Embryonic facial prominence (tissue), 1 donor: ENCODE measurements around the gene AUNIP.
A peak's percentile ranks its signal among the peaks of the same experiment; 100 is the strongest.

Experiments
- DNase-seq: peaks from one replicate; pipeline ENCODE4 v3.0.0-alpha.2; 2016; ENCODE audit errors: extremely low spot score

AUNIP gene, protein sequence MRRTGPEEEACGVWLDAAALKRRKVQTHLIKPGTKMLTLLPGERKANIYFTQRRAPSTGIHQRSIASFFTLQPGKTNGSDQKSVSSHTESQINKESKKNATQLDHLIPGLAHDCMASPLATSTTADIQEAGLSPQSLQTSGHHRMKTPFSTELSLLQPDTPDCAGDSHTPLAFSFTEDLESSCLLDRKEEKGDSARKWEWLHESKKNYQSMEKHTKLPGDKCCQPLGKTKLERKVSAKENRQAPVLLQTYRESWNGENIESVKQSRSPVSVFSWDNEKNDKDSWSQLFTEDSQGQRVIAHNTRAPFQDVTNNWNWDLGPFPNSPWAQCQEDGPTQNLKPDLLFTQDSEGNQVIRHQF

DNA sequence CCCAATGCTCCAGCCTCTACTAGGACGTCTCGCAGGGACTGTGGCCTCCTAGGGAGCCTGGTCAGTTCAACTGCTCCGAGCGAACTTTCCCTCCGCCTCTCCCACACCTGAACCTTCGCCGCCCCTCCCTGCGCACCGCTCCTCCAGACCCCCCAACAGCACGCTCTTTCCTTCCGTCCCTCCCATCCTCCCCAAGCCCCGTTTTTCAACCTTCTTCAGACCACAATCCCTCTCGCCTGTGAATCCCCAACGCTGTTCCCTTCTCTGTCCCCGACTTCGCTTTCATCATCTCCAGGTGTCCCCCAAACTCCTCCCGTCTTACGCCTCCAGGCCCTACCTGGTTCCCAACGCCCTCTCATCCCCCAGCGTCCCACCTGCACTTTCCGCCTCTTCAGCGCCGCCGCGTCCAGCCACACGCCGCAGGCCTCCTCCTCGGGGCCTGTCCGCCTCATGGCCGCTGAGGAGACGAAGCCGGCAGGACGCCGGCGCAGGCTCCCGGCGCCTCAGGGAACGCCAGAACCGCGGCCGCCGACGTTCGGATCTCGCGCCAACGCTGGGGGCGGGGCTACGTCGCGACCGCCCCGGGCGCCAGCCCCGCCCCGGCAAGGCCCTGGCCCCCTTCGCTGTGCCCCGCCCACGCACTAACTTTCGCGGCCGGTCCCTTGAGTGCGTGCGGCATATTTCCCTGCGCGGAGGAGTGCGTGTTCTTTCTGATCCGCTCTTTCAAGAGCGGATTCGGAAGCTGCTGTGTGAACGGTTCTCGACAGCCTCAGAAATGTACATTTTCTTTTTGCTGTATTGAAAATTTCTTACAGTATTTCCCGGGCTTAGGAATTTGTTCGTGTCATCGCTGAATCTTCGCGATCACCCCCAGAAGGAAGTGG lies at the start of gene AUNIP:
Gene AUNIP (minus strand): TSS at position 552 of the 884 bp plus-strand sequence. CDS start 100 bp downstream, at position 452.
- DNase-seq, result peak; percentile 53

DNA sequence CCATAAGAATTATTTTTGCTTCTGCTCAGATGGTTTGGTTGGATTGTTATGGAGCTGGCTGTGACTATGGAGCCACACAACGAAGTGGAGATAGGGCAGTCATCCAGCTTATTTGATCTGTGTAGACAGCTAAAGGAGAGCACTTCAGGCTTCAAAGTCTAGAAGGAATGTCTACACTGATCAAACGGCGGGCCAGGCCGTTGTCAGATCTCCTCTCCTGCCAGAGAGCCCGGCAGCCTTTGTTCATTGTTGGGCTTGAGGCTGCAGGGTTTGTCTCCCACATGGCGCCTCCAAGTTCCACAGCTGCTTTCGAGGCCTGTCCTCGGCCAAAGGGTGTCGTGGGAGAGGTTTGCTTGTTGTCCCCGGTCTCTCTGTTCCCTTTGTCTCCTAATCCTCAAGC lies 49.8 kb upstream of the AUNIP start:
- no peak for DNase-seq

DNA sequence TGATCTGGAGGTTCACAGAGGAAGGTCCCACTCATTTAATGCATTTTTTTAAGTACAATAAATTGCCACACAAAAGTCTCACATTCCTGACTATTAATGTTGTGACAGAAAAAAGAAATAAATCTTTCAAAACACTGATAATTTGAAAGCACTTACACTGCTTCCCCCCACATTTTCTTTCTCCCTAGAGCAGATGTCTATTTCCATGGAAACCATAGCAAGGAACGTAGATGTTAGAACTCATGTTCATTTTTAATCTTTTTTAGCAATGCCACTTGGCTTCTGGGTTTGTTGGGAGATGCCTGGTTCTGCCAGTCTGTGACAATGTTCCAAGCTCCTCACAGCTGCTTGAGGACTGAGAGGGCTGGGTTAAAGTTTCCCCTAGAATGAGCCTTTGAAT lies 48.9 kb upstream of the AUNIP start:
- DNase-seq, result no peak

DNA sequence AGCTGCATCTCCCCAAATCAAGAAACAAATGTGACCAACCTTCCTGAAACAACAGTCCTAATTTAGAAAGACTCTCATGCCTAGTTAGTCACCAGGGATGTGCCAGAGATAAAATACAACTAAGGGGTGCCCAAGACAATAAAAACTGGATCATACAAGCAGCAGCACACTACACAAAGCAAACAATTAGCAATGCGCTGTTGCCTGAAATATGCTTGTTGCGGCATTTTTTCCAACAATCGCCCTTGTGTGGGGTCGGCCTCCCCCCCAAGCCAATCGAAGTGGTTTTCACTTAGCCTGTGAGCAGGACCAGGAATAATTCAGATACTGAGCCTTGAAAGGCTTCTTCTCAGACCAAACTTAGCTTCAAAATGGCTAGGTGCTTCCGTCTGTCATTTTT lies 48.3 kb upstream of the AUNIP start:
- DNase-seq, result no peak

- DNase-seq, result no peak
These were observed 47.5 kb upstream of the AUNIP start for GRCh38 chr1:25906644-25907300.

- peak; percentile 89 for DNase-seq
These were observed 46.7 kb upstream of the AUNIP start, which contains the start of gene STMN1 for GRCh38 chr1:25905680-25906643. STMN1 (minus strand) TSS chr1:25906419; CDS start chr1:25904676, 1,743 bp downstream.

GRCh38 chr1:25904943-25905679 lies 45.9 kb upstream of the AUNIP start:
- peak; percentile 92 for DNase-seq

DNA sequence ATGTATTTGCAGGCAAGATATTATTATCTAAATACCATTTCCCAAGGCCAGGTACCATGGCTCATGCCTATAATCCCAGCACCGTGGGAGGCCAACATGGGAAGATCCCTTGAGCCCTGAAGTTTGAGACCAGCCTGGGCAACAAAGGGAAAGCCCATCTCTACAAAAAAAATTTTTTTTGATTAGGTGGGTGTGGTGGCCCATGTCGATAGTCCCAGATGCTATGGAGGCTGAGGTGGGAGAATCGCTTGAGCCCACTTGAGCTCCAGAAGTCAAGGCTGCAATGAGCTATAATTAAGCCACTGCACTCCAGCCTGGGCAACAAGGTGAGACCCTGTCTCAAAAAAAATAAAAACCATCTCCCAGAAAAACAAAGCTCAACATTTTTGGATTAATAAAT lies 44.7 kb upstream of the AUNIP start:
- DNase-seq, result no peak

- no peak for DNase-seq
These were observed 43.2 kb upstream of the AUNIP start for GRCh38 chr1:25902462-25902861.

GRCh38 chr1:25900219-25900618 lies 41.0 kb upstream of the AUNIP start:
- no peak for DNase-seq

GRCh38 chr1:25899792-25900191 lies 40.5 kb upstream of the AUNIP start:
- no peak for DNase-seq

- DNase-seq, result no peak
These were observed 39.2 kb upstream of the AUNIP start for GRCh38 chr1:25898223-25899015.

DNA sequence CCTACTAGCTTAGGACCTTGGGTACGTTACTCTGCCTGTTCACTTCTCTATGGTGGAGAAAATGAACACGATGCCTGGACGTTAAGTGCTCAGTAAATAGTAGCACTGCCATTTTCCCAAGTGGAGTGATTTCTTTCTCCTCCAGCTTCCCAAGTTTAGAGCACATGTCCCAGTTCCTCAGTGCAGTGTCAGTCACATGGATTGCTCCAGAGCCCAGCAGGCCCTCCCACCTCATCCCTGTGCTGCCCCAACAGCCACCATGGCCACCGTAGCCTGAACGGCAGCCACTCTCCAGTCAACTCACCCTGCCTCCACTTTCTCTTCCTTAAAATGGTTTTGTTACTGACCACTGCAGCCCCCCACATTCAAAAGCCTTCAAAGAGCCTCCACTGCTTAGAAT lies 38.5 kb upstream of the AUNIP start:
- DNase-seq, result no peak

DNA sequence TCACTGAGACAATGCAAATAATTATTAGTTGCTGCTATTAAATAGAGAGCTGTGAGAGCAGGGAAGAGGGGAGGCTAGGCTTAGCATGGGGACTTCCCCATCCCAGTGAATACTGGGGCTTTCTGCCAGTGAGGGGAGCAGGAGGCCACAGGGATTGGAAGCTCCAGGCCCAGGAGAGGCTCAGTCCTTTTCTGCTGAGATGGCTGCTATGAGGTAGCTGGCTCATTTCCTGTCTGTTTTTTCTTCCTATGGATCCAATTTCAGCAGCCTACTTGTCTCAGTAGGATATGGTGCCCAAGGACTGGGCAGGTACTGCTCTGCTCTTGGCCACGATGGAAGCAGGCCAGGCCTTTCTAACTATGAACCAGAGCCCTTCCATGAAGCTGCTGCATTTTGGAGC lies 37.0 kb upstream of the AUNIP start:
- no peak for DNase-seq

DNA sequence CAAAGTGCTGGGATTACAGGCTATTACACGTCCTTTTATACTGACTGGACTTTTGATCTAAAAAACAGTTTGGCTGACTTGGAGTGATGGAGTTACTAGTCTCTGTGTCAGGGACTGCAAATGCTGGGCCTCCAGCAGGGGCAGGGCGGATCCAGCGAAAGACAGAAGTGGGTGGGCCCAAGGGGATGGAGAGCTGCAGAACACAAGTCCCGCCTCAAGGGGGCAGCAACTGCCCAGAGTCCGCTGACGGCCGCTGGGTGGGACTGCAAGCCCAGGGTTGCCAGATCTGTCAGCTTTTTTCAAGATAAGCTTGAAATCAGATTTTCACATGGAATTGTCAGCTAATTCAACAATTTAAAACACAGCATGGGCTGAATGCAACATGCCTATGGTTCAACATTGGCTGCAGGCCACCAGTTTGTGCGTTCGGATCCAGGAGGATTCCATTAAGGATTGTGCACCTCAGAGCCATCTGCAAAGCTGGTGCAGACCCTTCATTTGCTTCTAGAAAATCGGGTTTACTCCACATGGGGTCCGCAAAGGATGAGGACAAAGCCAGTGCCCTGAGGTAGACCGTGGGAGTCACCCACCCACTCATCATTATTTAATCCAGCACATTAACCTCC lies 36.2 kb upstream of the AUNIP start:
- DNase-seq, result peak; percentile 83

DNA sequence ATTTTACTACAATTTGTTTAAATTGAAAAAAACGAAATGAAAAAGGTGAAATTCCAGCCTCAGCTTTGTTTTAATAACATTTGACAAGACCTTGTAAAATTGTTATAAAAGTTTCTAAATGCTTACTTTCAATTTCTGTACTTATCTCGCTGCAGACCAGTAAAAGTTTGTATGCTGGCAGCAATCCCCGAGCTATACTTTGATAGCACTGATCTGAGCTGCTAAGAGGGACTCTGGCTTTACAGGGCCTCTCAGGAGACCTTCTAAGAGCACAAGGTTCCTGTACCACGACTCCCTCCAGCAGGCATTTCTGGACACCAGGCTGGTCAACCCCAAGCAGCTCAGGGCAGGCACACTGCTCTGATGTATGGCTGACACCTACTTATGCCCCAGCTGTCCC lies 33.9 kb upstream of the AUNIP start:
- no peak for DNase-seq

DNA sequence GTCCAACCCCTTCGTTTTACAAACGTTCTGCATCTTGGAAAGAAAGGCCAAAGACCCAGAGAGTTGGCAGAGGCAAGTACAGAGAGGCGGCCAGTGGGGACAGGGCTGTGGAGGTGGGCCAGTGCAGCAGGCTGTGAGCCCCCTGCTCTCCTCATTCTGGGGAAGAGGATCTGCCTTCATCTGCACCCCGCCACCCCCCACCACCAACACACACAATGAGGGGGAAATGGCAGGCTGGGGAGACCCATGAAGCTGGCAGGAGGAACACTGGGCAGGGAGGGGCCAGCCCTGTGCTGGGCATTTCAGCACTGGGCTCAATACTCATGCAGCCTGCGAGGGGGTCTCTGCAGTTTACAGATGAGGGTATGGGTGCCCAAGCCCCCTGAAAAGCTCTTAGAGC lies 32.3 kb upstream of the AUNIP start:
- no peak for DNase-seq

- no peak for DNase-seq
These were observed 31.2 kb upstream of the AUNIP start for GRCh38 chr1:25890239-25891034.
